Peyer's patch (tissue), 4 donors: ENCODE results near the gene PRM1. TPM values are rescaled to one million over a fixed set of nuclear protein-coding genes. Genes with fewer than 3 reads are reported as not detected.

Source experiments
- DNase-seq, 3 donors: peaks; one replicate each; pipeline ENCODE4 v3.0.0-alpha.2; 2017 to 2019
- H3K27ac ChIP-seq, 4 donors: fragments of 200-600 bp; sonication (generic); one replicate each; pipeline ENCODE4 v1.5.1; 2016 to 2019
- H3K27me3 ChIP-seq, 2 donors: fragments of 200-600 bp; sonication (generic); one replicate each; pipeline ENCODE4 v1.5.1; 2019
- H3K36me3 ChIP-seq, 3 donors: fragments of 200-600 bp; sonication (generic); one replicate each; pipeline ENCODE4 v1.5.1; 2016 to 2019
- H3K4me1 ChIP-seq, 4 donors: fragments of 200-600 bp; sonication (generic); one replicate each; pipeline ENCODE4 v1.5.1; 2016 to 2019
- H3K4me3 ChIP-seq, 4 donors: fragments of 200-600 bp; sonication (generic); 1 replicate in 3 of 4; 2 replicates in 1 of 4; pipeline ENCODE4 v1.5.1; 2016 to 2019; ENCODE audit warnings: mild to moderate bottlenecking in 1 of 4
- H3K9me3 ChIP-seq, 4 donors: fragments of 200-600 bp; sonication (generic); one replicate each; pipeline ENCODE4 v1.5.1; 2016 to 2019; ENCODE audit warnings: mild to moderate bottlenecking in 1 of 4
- POLR2A ChIP-seq, 2 donors: fragments of 450-650 bp; IDR thresholded peaks; one replicate each; pipeline ENCODE4 v1.5.1; 2017; ENCODE audit warnings: antibody characterized with exemption in 2 of 2, mild to moderate bottlenecking in 2 of 2, moderate library complexity in 2 of 2
- total RNA-seq, 4 donors: library from RNA; depleted of rRNA; stranded (reverse); fragments of >200 nt; gene quantifications; one replicate each; pipeline ENCODE4 v1.1.0, GENCODE V29; 2016
- TF ChIP-seq, protein P1 (sequence below), 6 experiments: fragments of 450-650 bp in 4 of 6; fragments of 200-600 bp in 2 of 6; sonication (generic) in 1 of 6; IDR thresholded peaks; one replicate each; pipeline ENCODE4 v1.5.1; 2017 to 2019; ENCODE audit warnings: antibody characterized with exemption in 6 of 6, mild to moderate bottlenecking in 3 of 6, moderate library complexity in 1 of 6

Gene PRM1
- total RNA-seq, 4 donors from 2014 or later = not detected

DNA sequence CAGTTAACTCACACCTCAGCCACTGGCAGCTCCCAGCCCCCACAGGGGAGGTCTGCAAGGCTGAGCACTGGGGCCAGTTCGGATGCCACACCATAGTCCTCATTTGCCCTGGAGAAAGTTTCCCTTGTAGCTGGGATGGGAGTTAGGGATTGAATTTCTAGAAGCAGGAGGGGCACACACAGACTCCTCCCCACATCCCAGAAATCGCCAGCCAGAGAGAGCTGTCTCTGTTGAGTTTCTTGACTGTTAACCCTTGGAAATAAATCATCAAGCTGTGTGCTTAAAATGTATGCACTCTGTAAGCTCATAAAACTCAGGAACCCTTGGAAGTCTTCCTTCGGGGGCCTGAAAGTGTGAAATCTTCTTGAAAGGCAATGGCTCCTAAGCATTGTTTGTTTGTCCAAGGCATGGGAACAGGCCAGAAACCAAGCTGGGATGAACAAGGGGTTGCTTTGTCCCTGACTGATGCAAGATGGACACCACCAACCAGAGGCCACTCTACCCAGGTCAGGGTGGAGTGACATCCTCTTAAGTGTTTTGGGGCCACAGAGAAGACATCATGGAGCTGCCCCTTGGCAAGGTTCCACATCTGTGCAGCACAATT is 7.3 kb downstream of the PRM1 start:
- TF ChIP-seq, protein P1, sequence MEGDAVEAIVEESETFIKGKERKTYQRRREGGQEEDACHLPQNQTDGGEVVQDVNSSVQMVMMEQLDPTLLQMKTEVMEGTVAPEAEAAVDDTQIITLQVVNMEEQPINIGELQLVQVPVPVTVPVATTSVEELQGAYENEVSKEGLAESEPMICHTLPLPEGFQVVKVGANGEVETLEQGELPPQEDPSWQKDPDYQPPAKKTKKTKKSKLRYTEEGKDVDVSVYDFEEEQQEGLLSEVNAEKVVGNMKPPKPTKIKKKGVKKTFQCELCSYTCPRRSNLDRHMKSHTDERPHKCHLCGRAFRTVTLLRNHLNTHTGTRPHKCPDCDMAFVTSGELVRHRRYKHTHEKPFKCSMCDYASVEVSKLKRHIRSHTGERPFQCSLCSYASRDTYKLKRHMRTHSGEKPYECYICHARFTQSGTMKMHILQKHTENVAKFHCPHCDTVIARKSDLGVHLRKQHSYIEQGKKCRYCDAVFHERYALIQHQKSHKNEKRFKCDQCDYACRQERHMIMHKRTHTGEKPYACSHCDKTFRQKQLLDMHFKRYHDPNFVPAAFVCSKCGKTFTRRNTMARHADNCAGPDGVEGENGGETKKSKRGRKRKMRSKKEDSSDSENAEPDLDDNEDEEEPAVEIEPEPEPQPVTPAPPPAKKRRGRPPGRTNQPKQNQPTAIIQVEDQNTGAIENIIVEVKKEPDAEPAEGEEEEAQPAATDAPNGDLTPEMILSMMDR (IDR thresholded peaks at IDR 0.05) = no peak
- TF ChIP-seq POLR2A (IDR thresholded peaks at IDR 0.05) = no peak
- DNase-seq = no peak
- Histone ChIP-seq H3K36me3 (no peaks in the 10 kb centered on the region), H3K27ac (no peak overlapping the region), H3K9me3 (no peaks in the 10 kb centered on the region), H3K27me3 (no peaks in the 10 kb centered on the region), H3K4me1 (no peaks in the 10 kb centered on the region), H3K4me3 (no peak overlapping the region)

DNA sequence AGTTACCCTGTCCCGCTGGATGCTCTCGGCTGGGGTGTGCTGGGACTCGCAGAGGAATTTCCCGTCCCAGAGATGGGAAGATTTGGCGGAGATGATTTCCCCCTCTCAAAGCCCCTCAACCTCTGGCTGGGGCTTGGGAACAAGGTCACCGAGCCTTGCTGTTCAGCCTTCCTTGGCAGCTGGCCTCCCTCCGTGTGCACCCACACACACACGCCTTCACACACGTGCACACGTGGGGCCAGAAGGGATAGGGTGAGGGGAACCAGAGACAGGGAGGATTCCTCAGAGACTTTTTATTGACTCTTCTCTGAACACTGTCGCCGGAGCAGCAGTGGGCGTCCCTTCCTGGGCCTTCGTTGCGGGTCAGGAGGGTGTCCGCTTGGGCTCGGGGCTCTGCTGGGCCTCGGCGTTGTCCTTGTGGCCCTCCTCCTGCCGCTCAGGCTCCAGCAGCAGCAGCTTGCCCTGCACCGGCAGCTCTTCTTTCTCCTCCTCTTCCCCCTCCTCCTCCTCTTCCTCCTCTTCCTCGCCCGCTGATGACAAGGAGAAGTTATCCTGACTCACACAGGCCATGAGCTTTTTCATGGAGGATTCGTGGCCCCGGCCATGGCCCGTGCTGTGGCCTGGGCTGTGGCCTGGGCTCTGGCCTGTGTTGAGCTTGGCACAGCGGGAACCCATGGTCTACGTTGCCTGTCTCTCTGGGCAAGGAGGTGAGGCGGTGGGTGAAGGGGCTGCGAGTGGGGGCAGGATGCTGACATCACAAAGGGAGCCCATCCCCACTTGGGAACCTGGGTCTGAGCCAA is 8.0 kb downstream of the PRM1 start, which contains the start of gene PRM3:
PRM3 (minus strand) TSS at position 709 of the 800 bp plus-strand sequence; CDS start at position 675, 34 bp downstream.
- DNase-seq = no peak
- no peak within 1 kb of the TSS for H3K4me3 ChIP-seq
- H3K27ac ChIP-seq = no peak within 1 kb of the TSS
- no peaks in the 10 kb centered on the region for H3K36me3 ChIP-seq
- no peaks in the 10 kb centered on the region for H3K4me1 ChIP-seq
- TF ChIP-seq POLR2A (IDR thresholded peaks at IDR 0.05) = no peak
- H3K27me3 ChIP-seq = no peaks in the 10 kb centered on the region
- no peaks in the 10 kb centered on the region for H3K9me3 ChIP-seq

DNA sequence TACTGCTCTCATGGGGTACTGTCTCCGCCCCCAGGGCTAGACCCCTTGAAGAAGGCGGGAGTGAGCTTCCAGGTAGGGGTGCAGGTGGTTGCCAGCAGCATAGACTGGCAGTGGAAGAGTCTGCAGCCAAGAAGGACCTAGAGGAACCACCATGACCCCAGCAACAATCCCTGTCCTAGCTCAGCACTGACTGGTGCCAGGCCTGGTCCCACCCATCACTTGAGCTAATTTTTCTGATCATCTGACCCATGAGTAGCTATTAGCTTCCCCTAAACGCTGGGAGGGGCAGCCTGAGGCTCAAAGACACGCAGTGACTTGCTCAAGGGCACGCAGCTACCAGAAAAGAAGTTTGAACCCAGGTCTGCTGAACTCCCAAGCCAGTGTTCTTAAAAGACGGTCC is 8.6 kb downstream of the PRM1 start:
- Histone ChIP-seq H3K4me3 (no peak overlapping the region), H3K27me3 (no peaks in the 10 kb centered on the region), H3K4me1 (no peaks in the 10 kb centered on the region), H3K36me3 (no peaks in the 10 kb centered on the region), H3K27ac (no peak overlapping the region), H3K9me3 (no peaks in the 10 kb centered on the region)
- TF ChIP-seq, protein P1 (IDR thresholded peaks at IDR 0.05) = no peak
- no peak for TF ChIP-seq POLR2A (IDR thresholded peaks at IDR 0.05)
- DNase-seq = no peak

DNA sequence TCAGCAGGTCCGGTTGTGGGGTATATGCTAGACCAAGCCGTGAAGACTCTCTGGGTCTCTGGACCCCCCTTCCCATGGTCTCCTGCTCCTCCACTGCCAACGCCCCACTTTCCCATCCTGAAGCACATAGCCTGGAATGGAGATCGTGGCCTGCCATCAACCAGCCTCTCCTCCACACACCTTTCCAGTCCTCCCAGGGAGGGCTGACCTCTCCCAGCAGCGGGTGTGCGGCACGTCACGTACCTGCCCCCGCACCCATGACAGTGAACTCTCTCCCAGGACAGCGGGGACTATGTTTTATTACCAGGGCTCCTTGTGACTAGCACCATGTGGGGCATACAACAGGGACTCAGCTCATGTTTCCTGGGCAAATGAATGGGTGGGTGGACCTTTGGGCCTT is 9.5 kb downstream of the PRM1 start:
- TF ChIP-seq, protein P1 (IDR thresholded peaks at IDR 0.05) = no peak
- TF ChIP-seq POLR2A (IDR thresholded peaks at IDR 0.05) = no peak
- no peak for DNase-seq
- H3K4me1 ChIP-seq = no peaks in the 10 kb centered on the region
- H3K4me3 ChIP-seq = no peak overlapping the region
- no peaks in the 10 kb centered on the region for H3K36me3 ChIP-seq
- H3K27ac ChIP-seq = no peak overlapping the region
- no peaks in the 10 kb centered on the region for H3K27me3 ChIP-seq
- no peaks in the 10 kb centered on the region for H3K9me3 ChIP-seq

DNA sequence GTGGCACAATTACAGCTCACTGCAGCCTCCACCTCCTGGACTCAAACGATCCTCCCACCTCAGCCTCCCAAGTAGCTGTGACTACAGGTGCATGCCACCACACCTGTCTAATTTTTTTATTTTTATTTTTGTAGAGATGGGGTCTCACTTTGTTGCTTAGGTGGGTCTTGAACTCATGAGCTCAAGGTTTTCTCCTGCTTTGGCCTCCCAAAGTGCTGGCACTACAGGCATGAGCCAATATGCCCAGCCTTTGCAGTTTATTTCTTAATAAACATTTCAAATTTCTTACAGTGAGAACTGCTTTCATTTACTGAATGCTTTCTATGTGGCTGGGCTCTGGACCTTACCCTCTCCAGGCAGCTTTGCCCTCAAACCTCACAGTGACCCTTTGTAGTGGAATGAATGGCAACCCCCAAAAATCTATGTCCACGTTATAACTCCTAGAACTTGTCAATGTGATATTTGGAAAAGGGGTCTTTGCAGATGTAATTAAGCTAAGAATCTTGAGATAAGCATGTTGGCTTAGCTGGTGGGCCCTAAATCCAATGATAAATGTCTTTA is 10.4 kb downstream of the PRM1 start:
- Histone ChIP-seq H3K9me3 (no peaks in the 10 kb centered on the region), H3K27ac (no peak overlapping the region), H3K27me3 (no peaks in the 10 kb centered on the region), H3K36me3 (no peaks in the 10 kb centered on the region), H3K4me1 (no peaks in the 10 kb centered on the region), H3K4me3 (no peak overlapping the region)
- no peak for TF ChIP-seq POLR2A (IDR thresholded peaks at IDR 0.05)
- TF ChIP-seq, protein P1 (IDR thresholded peaks at IDR 0.05) = no peak
- DNase-seq = no peak

DNA sequence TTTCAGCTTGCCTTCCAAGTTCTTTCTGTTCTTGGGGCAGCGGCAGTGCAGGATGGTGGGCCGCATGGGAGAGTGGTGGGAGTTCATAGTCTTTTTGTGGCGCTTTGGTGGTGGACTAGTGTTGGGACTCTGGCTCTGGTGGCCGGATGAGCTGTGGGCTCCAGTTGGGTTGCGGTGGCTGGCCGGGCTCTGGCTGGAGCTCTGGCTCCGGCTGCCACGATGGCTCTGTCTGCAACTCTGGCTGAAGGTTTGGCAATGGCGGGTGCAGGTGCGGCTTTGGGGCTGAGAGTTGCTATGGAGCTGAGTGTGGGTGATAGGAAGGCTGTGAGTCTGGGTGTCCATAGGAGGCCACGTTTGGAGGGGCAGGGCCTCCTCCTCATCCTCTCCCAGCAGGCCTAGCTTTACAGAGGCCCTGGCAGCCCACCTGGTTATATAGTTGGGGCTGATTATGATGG is 12.2 kb downstream of the PRM1 start, which contains the start of gene TNP2:
TNP2 (minus strand) TSS at position 405 of the 455 bp plus-strand sequence; CDS start at position 342, 63 bp downstream.
- Histone ChIP-seq H3K4me1 (peaks cover 0 to 5% (median under 1%) of the 10 kb centered on the region in 4 donors), H3K27ac (no peak within 1 kb of the TSS), H3K36me3 (no peaks in the 10 kb centered on the region), H3K4me3 (no peak within 1 kb of the TSS), H3K9me3 (no peaks in the 10 kb centered on the region), H3K27me3 (no peaks in the 10 kb centered on the region)
- DNase-seq = no peak
- TF ChIP-seq POLR2A (IDR thresholded peaks at IDR 0.05) = no peak
- TF ChIP-seq, protein P1 (IDR thresholded peaks at IDR 0.05) = no peak
